ENCODE results near the gene WNT7A.

Gene WNT7A

GRCh38 chr3:13791198-13792050, 88.4 kb downstream of the WNT7A start:
- DNase-seq: no peak

- no peak for DNase-seq
Observed at GRCh38 chr3:13790376-13791197, 89.3 kb downstream of the WNT7A start.

- DNase-seq: no peak
Observed at GRCh38 chr3:13788522-13789424, 91.1 kb downstream of the WNT7A start.

- no peak for DNase-seq
Observed at GRCh38 chr3:13787533-13788132, 92.2 kb downstream of the WNT7A start.

- DNase-seq: no peak
Observed at GRCh38 chr3:13786811-13787210, 93.1 kb downstream of the WNT7A start.

GRCh38 chr3:13785853-13786436, 93.9 kb downstream of the WNT7A start:
- no peak for DNase-seq

GRCh38 chr3:13785351-13785750, 94.5 kb downstream of the WNT7A start:
- no peak for DNase-seq

GRCh38 chr3:13783476-13783875, 96.4 kb downstream of the WNT7A start:
- DNase-seq: no peak

GRCh38 chr3:13782501-13782900, 97.4 kb downstream of the WNT7A start:
- no peak for DNase-seq

- DNase-seq: no peak
Observed at GRCh38 chr3:13781417-13781816, 98.5 kb downstream of the WNT7A start.

- DNase-seq: no peak
Observed at GRCh38 chr3:13780432-13781176, 99.3 kb downstream of the WNT7A start.

GRCh38 chr3:13776253-13777050, 103.4 kb downstream of the WNT7A start:
- no peak for DNase-seq

GRCh38 chr3:13772885-13773745, 106.8 kb downstream of the WNT7A start:
- DNase-seq: no peak

- DNase-seq: no peak
Observed at GRCh38 chr3:13772321-13772745, 107.5 kb downstream of the WNT7A start.

GRCh38 chr3:13771496-13771895, 108.4 kb downstream of the WNT7A start:
- no peak for DNase-seq

GRCh38 chr3:13770170-13771169, 109.4 kb downstream of the WNT7A start:
- no peak for DNase-seq

- no peak for DNase-seq
Observed at GRCh38 chr3:13769422-13769821, 110.4 kb downstream of the WNT7A start.

- DNase-seq: no peak
Observed at GRCh38 chr3:13768453-13768852, 111.4 kb downstream of the WNT7A start.

Data from activated CD4-positive, alpha-beta T cell treated with anti-CD3 and anti-CD28 coated beads, Interleukin-2, Interleukin-6, amounts not matched to agents 100 ng/mL and 50 ng/mL, durations not matched to agents 16 hours and 8 hours (primary cell).